Upper lobe of left lung (tissue), 4 donors: ENCODE measurements around the gene RIPK3.

Source experiments
- EP300 ChIP-seq, 4 donors: sonication (generic); formaldehyde crosslinking; IDR thresholded peaks; one replicate each; pipeline ENCODE4 v1.5.1; 2017; ENCODE audit warnings: antibody characterized with exemption in 4 of 4, control low read depth in 2 of 4
- POLR2A ChIP-seq, 4 donors: fragments of 450-650 bp; IDR thresholded peaks; one replicate each; pipeline ENCODE4 v1.5.1; 2016 to 2017; ENCODE audit warnings: antibody characterized with exemption in 4 of 4, mild to moderate bottlenecking in 2 of 4
- POLR2AphosphoS5 ChIP-seq, 2 donors: sonication (generic); formaldehyde crosslinking; IDR thresholded peaks; one replicate each; pipeline ENCODE4 v1.5.1; 2017; ENCODE audit warnings: antibody characterized with exemption in 2 of 2
- TF ChIP-seq, protein P1 (sequence below), 6 experiments: fragments of 450-650 bp in 4 of 6; fragments of 200-600 bp in 2 of 6; sonication (generic) in 2 of 6; IDR thresholded peaks; one replicate each; pipeline ENCODE4 v1.5.1; 2016 to 2019; ENCODE audit warnings: antibody characterized with exemption in 6 of 6

DNA sequence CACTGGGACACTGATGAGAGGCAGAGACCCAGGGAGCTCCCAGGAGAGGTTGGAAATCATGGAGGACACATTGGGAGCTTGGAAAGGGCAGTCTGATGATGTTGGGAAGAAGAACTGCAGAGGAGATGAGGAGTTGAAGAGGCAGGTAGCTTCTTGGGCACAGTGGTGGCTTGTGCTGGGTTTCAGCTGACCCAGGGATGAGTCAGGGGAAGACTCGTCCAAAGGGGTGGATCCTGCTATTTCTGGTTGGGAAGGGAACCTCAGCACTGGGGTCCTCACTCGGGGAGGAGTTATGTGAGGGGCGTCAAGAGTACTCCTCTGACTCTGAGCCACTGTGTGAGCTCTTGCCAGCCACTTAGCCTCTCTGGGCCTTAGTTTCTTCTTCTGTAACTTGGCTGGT, 16.4 kb downstream of the RIPK3 start:
- TF ChIP-seq, protein P1, sequence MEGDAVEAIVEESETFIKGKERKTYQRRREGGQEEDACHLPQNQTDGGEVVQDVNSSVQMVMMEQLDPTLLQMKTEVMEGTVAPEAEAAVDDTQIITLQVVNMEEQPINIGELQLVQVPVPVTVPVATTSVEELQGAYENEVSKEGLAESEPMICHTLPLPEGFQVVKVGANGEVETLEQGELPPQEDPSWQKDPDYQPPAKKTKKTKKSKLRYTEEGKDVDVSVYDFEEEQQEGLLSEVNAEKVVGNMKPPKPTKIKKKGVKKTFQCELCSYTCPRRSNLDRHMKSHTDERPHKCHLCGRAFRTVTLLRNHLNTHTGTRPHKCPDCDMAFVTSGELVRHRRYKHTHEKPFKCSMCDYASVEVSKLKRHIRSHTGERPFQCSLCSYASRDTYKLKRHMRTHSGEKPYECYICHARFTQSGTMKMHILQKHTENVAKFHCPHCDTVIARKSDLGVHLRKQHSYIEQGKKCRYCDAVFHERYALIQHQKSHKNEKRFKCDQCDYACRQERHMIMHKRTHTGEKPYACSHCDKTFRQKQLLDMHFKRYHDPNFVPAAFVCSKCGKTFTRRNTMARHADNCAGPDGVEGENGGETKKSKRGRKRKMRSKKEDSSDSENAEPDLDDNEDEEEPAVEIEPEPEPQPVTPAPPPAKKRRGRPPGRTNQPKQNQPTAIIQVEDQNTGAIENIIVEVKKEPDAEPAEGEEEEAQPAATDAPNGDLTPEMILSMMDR (IDR thresholded peaks at IDR 0.05), result no peak
- TF ChIP-seq EP300 (IDR thresholded peaks at IDR 0.05), result no peak
- TF ChIP-seq POLR2AphosphoS5 (IDR thresholded peaks at IDR 0.05), result no peak
- no peak for TF ChIP-seq POLR2A (IDR thresholded peaks at IDR 0.05)
